K562 (cell line): ENCODE measurements around the gene ZPBP. TPM values are rescaled to one million over a fixed set of nuclear protein-coding genes. Genes with fewer than 3 reads are reported as not detected.

Source experiments
- CGGBP1 ChIP-seq: fragments of 250-450 bp; sonication (Bioruptor Pico); IDR thresholded peaks from 2 replicates; pipeline ENCODE4 v1.9.0; 2021; ENCODE audit warnings: mild to moderate bottlenecking
- MLX ChIP-seq, 2 experiments: fragments of 450-650 bp in 1 of 2; sonication (generic) in 1 of 2; formaldehyde crosslinking; conservative IDR thresholded peaks; 2 replicates each; pipeline versions ENCODE4 v1.4.0 to v1.8.1; 2020 to 2022; ENCODE audit warnings: mild to moderate bottlenecking in 1 of 2, missing genetic modification reagents in 1 of 2
- MTA1 ChIP-seq: fragments of 450-650 bp; IDR thresholded peaks from 2 replicates; pipeline ENCODE4 v1.6.1; 2017; ENCODE audit warnings: borderline replicate concordance
- NR2C1 ChIP-seq, 2 experiments: fragments of 450-650 bp; IDR thresholded peaks; 2 replicates each; pipeline ENCODE4 v1.6.1; 2017; ENCODE audit warnings: mild to moderate bottlenecking in 2 of 2, antibody characterized with exemption in 1 of 2, inconsistent platforms in 1 of 2, missing compliant biosample characterization in 1 of 2, missing genetic modification characterization in 1 of 2
- PCBP2 ChIP-seq: fragments of 200-400 bp; formaldehyde crosslinking; IDR thresholded peaks from 2 replicates; pipeline ENCODE4 v1.6.1; 2018; ENCODE audit warnings: low read length, low read depth, mild to moderate bottlenecking, moderate library complexity; ENCODE audit not compliant: poor library complexity, severe bottlenecking
- PRPF4 ChIP-seq: fragments of 200-400 bp; formaldehyde crosslinking; IDR thresholded peaks from one replicate; pipeline ENCODE4 v1.6.1; 2017; ENCODE audit warnings: low read length, low read depth, mild to moderate bottlenecking; ENCODE audit not compliant: insufficient read depth, poor library complexity, severe bottlenecking
- ZNF347 ChIP-seq: fragments of 450-650 bp; formaldehyde crosslinking; IDR thresholded peaks from 2 replicates; pipeline ENCODE4 v1.4.0; 2020; ENCODE audit warnings: low read depth, mild to moderate bottlenecking, moderate library complexity
- polyA plus RNA-seq, 8 experiments: library from polyadenylated mRNA; depleted of rRNA in 4 of 8; stranded (reverse) in 5 of 8; unstranded in 3 of 8; fragments of >200 nt; fragmentation: Nextera tagmentation in 2 of 8; fragmentation: Illumina TruSeq in 1 of 8; extraction: Ambion mirVana in 2 of 8; extraction: Trizol in 1 of 8; gene quantifications; 2 replicates each; pipeline versions ENCODE4 v1.2.1 to v1.2.3, GENCODE V29; 2011 to 2014; ENCODE audit warnings: inconsistent platforms in 1 of 8, missing spikeins in 1 of 8
- total RNA-seq, 7 experiments: library from RNA; depleted of rRNA in 6 of 7; stranded (reverse); fragments of >200 nt in 6 of 7; fragmentation: Illumina TruSeq in 2 of 7; extraction: Trizol in 2 of 7; gene quantifications; 2 replicates each; pipeline versions ENCODE4 v1.2.1 to v1.2.3, GENCODE V29; 2011 to 2021; ENCODE audit warnings: low replicate concordance in 1 of 7

ZPBP gene
- total and polyA plus RNA-seq, 9 of the 15 experiments (the other 6 are each of a cell fraction or from before 2014, with no cell fraction given), result not detected

GRCh38 chr7:49892481-49892880 lies 200.6 kb downstream of the ZPBP start (continued):
- no peak for TF ChIP-seq MLX (CRISPR knock-in tag; conservative IDR thresholded peaks at IDR 0.05)
- no peak for TF ChIP-seq PCBP2
- no peak for TF ChIP-seq ZNF347 (CRISPR knock-in tag)
- no peak for TF ChIP-seq NR2C1 (IDR thresholded peaks at IDR 0.05)
- TF ChIP-seq NR2C1 (tag; IDR thresholded peaks at IDR 0.05), result no peak
- TF ChIP-seq CGGBP1 (CRISPR knock-in tag), result no peak
- no peak for TF ChIP-seq PRPF4
- no peak for TF ChIP-seq MTA1
- TF ChIP-seq, all 486 proteins: peak for 0

Other genes with a start within 250 kb of the ZPBP start
- gene IKZF1, start 211.5 kb upstream of the ZPBP start, total RNA-seq (2014; rRNA removed), result 66.5 and 98.0 TPM in 2 replicates
- 43.8 and 45.6 TPM in 2 replicates for gene IKZF1, start 211.5 kb upstream of the ZPBP start, total RNA-seq (2014; rRNA removed; fragmentation: Illumina TruSeq; extraction: Trizol)
- 43.4 and 44.7 TPM in 2 replicates for gene IKZF1, start 211.5 kb upstream of the ZPBP start, total RNA-seq (2015; rRNA removed; fragmentation: Illumina TruSeq; extraction: Trizol)
- 85.3 and 96.6 TPM in 2 replicates for gene IKZF1, start 211.5 kb upstream of the ZPBP start, total RNA-seq (2021)
- gene IKZF1, start 211.5 kb upstream of the ZPBP start, polyA plus RNA-seq (2011; rRNA removed), result 28.4 and 36.2 TPM in 2 replicates
- gene IKZF1, start 211.5 kb upstream of the ZPBP start, polyA plus RNA-seq (2014; fragmentation: Illumina TruSeq; extraction: Trizol), result 37.3 and 50.3 TPM in 2 replicates
- 10 to 100 TPM; 12.6 to 14.7 TPM for gene IKZF1, start 211.5 kb upstream of the ZPBP start, polyA plus RNA-seq (2014; fragmentation: Nextera tagmentation; extraction: Ambion mirVana)
- gene IKZF1, start 211.5 kb upstream of the ZPBP start, polyA plus RNA-seq (2014; rRNA removed), result 30.9 and 37.2 TPM in 2 replicates